K562 (cell line): ENCODE results near the gene FAM222A. TPM values are rescaled to one million over a fixed set of nuclear protein-coding genes. Genes with fewer than 3 reads are reported as not detected.

ENCODE experiments used
- ATAC-seq: fragments of 200-7000 bp; cut with Tn5 transposase; 3 replicates; pipeline ENCODE4 v1.9.1; 2020; ENCODE audit warnings: moderate library complexity
- BruUV-seq: library from RNA; stranded (reverse); fragments of 400-500 nt; replicated peaks from 2 replicates; lab custom pipeline; 2021; lab: Mats Ljungman, UMichigan
- CTCF ChIA-PET: fragments of 300-600 bp; formaldehyde crosslinking; extraction: SDS; loops from one replicate; lab custom pipeline; 2021; ENCODE audit warnings: low intra/inter-chr PET ratio; lab: Yijun Ruan, JAX
- POLR2A ChIA-PET: fragments of 300-600, 350-650 bp; sonication (Branson Sonifier 250); formaldehyde crosslinking; extraction: SDS; loops from one replicate; lab custom pipeline; 2021; ENCODE audit warnings: antibody characterized with exemption, inconsistent platforms; lab: Yijun Ruan, JAX
- DNase-seq, 4 experiments: peaks; one replicate each; pipeline versions ENCODE4 v3.0.0 to v3.0.0-alpha.2; 2011 to 2018; ENCODE audit warnings: low spot score in 3 of 4, mixed read lengths in 3 of 4; ENCODE audit errors: extremely low read depth in 1 of 4
- FAIRE-seq: peaks from 2 replicates; lab custom pipeline; 2011; peaks lifted over from hg19 to GRCh38; lab: Jason Lieb, UNC
- H2AFZ ChIP-seq: 2 replicates; pipeline ENCODE4 v1.6.0; 2011; ENCODE audit warnings: low read depth, low read length, control low read depth, inconsistent platforms
- H3K27ac ChIP-seq: fragments of 200-600 bp; 3 replicates; pipeline ENCODE4 v1.8.0; 2011; ENCODE audit warnings: low read depth, mild to moderate bottlenecking, control low read depth, inconsistent platforms, low read length, moderate library complexity, mixed read lengths; ENCODE audit errors: extremely low read depth
- H3K27me3 ChIP-seq, 2 experiments: fragments of 300-600 bp in 1 of 2; 2 replicates in 1 of 2; 3 replicates in 1 of 2; pipeline versions ENCODE4 v1.6.0 to v1.8.0; 2011; ENCODE audit warnings: inconsistent platforms in 2 of 2, low read length in 2 of 2, mild to moderate bottlenecking in 1 of 2, mixed read lengths in 1 of 2, moderate library complexity in 1 of 2; ENCODE audit not compliant: control insufficient read depth in 2 of 2, insufficient read depth in 2 of 2
- H3K36me3 ChIP-seq: fragments of 300-600 bp; 3 replicates; pipeline ENCODE4 v1.8.0; 2011; ENCODE audit warnings: mild to moderate bottlenecking, low read length, inconsistent platforms; ENCODE audit not compliant: control insufficient read depth, insufficient read depth
- H3K4me1 ChIP-seq, 2 experiments: fragments of 200-600 bp in 1 of 2; replicated peaks in 1 of 2; 2 replicates in 1 of 2; 3 replicates in 1 of 2; pipeline versions ENCODE4 v1.5.1 to v1.8.0; 2011; ENCODE audit warnings: inconsistent platforms in 2 of 2, low read length in 2 of 2, mild to moderate bottlenecking in 1 of 2, mixed read lengths in 1 of 2, moderate library complexity in 1 of 2; ENCODE audit not compliant: control insufficient read depth in 2 of 2, insufficient read depth in 2 of 2
- H3K4me2 ChIP-seq: 2 replicates; pipeline ENCODE4 v1.6.1; 2011; ENCODE audit warnings: low read length, control low read depth, inconsistent platforms, mixed read lengths; ENCODE audit not compliant: insufficient read depth
- H3K4me3 ChIP-seq: fragments of 200-600 bp; sonication (generic), shearing (Covaris generic); 2 replicates; pipeline ENCODE4 v1.5.1; 2016; ENCODE audit warnings: control low read depth, inconsistent platforms
- H3K79me2 ChIP-seq: fragments of 200-600 bp; 3 replicates; pipeline ENCODE4 v1.8.0; 2011; ENCODE audit warnings: low read length, inconsistent platforms; ENCODE audit not compliant: control insufficient read depth, insufficient read depth
- H3K9ac ChIP-seq, 2 experiments: 2 replicates each; pipeline versions ENCODE4 v1.6.0 to v1.6.1; 2011; ENCODE audit warnings: low read depth in 2 of 2, low read length in 2 of 2, control low read depth in 1 of 2, inconsistent platforms in 1 of 2, mild to moderate bottlenecking in 1 of 2, mixed read lengths in 1 of 2; ENCODE audit not compliant: insufficient read depth in 1 of 2
- H3K9me1 ChIP-seq: one replicate; pipeline ENCODE4 v1.6.0; 2011; ENCODE audit warnings: inconsistent platforms, mild to moderate bottlenecking, low read length, moderate library complexity; ENCODE audit not compliant: control insufficient read depth, insufficient read depth
- H3K9me3 ChIP-seq: replicated peaks from 2 replicates; pipeline ENCODE4 v1.5.1; 2011; ENCODE audit warnings: low read depth, low read length, inconsistent platforms; ENCODE audit not compliant: control insufficient read depth, insufficient read depth
- H4K20me1 ChIP-seq: replicated peaks from 2 replicates; pipeline ENCODE4 v1.6.1; 2011; ENCODE audit warnings: low read length, inconsistent platforms, mixed read lengths; ENCODE audit not compliant: control insufficient read depth, insufficient read depth
- CHCHD3 ChIP-seq: fragments of 250-450 bp; sonication (Bioruptor Pico); IDR thresholded peaks from 2 replicates; pipeline ENCODE4 v2.1.2; 2022; ENCODE audit warnings: mild to moderate bottlenecking
- DNMT1 ChIP-seq: fragments of 450-650 bp; IDR thresholded peaks from 2 replicates; pipeline ENCODE4 v1.6.1; 2016; ENCODE audit warnings: antibody characterized with exemption, mild to moderate bottlenecking
- FOXA1 ChIP-seq: fragments of 450-650 bp; IDR thresholded peaks from 2 replicates; pipeline ENCODE4 v1.6.1; 2016; ENCODE audit warnings: mild to moderate bottlenecking, borderline replicate concordance
- NCOA1 ChIP-seq: fragments of 450-650 bp; IDR thresholded peaks from 2 replicates; pipeline ENCODE4 v1.6.1; 2016; ENCODE audit warnings: low read depth
- PHF8 ChIP-seq: fragments of 200-600 bp; sonication (generic); IDR thresholded peaks from 2 replicates; pipeline ENCODE4 v1.6.1; 2012; ENCODE audit warnings: mixed run types, mild to moderate bottlenecking, inconsistent platforms, low read length, moderate library complexity, borderline replicate concordance
- PTBP1 ChIP-seq: fragments of 200-400 bp; formaldehyde crosslinking; IDR thresholded peaks from 2 replicates; pipeline ENCODE4 v1.6.1; 2017; ENCODE audit warnings: low read depth, low read length
- REST ChIP-seq, 2 experiments: fragments of 450-650 bp; formaldehyde crosslinking in 1 of 2; IDR thresholded peaks; 2 replicates each; pipeline versions ENCODE4 v1.4.0 to v1.6.1; 2014 to 2020; ENCODE audit warnings: mild to moderate bottlenecking in 2 of 2, borderline replicate concordance in 1 of 2, low read depth in 1 of 2
- WGBS: fragments of 100-300 bp; shearing (Covaris generic); methylation state at CpG from one replicate; pipeline ENCODE4 v1.1.6; 2016; ENCODE audit warnings: low coverage, mixed read lengths; ENCODE audit not compliant: insufficient coverage; ENCODE audit errors: missing lambda C conversion rate; 5-methylcytosine and 5-hydroxymethylcytosine counted together
- in situ Hi-C: fragments of 300-500 bp; cut with MboI; formaldehyde crosslinking; loops from 4 replicates; pipeline ENCODE4 v1.15.0; 2018; ENCODE audit warnings: inconsistent platforms, mixed read lengths
- intact Hi-C: fragments of 100-400 bp; cut with micrococcal nuclease; formaldehyde crosslinking; loops from 2 replicates; pipeline ENCODE4 v1.14.2; 2022
- polyA plus RNA-seq, 8 experiments: library from polyadenylated mRNA; depleted of rRNA in 4 of 8; stranded (reverse) in 5 of 8; unstranded in 3 of 8; fragments of >200 nt; fragmentation: Nextera tagmentation in 2 of 8; fragmentation: Illumina TruSeq in 1 of 8; extraction: Ambion mirVana in 2 of 8; extraction: Trizol in 1 of 8; gene quantifications; 2 replicates each; pipeline versions ENCODE4 v1.2.1 to v1.2.3, GENCODE V29; 2011 to 2014; ENCODE audit warnings: inconsistent platforms in 1 of 8, missing spikeins in 1 of 8
- total RNA-seq, 7 experiments: library from RNA; depleted of rRNA in 6 of 7; stranded (reverse); fragments of >200 nt in 6 of 7; fragmentation: Illumina TruSeq in 2 of 7; extraction: Trizol in 2 of 7; gene quantifications; 2 replicates each; pipeline versions ENCODE4 v1.2.1 to v1.2.3, GENCODE V29; 2011 to 2021; ENCODE audit warnings: low replicate concordance in 1 of 7
- TF ChIP-seq, protein P1 (sequence below): IDR thresholded peaks from 3 replicates; pipeline ENCODE4 v1.6.1; 2011; ENCODE audit warnings: borderline replicate concordance, mild to moderate bottlenecking, moderate library complexity; ENCODE audit not compliant: insufficient read length; ENCODE audit errors: extremely low read depth

The FAM222A gene
- total and polyA plus RNA-seq, 9 of the 15 experiments (the other 6 are each of a cell fraction or from before 2014, with no cell fraction given) = 0.03 to 0.36 (median 0.12) TPM; not detected in 1

DNA sequence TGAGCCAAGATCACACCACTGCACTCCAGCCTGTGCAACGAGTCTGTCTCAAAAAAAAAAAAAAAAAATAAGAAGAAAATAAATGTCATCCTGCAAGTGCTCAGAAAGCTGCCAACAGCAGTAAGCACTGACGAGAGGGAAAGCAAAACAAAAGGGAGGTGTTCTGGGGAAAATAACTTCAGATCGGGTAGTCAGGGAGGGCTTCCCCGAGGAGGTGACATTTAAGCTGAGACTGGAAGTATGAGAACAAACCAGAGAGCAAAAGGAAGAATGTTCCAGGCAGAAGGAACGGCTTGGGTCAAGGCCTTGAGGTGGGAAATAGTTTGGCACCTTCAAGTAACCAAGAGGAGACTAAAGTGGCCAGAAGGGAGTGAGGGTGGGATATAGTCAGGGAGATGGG lies 4.7 kb upstream of the FAM222A start:
- Histone ChIP-seq H3K9me1 (peaks cover 2% of the 10 kb centered on the region), H3K27ac (no peak overlapping the region), H3K4me2 (no peak overlapping the region), H3K9ac (no peak overlapping the region), H3K4me1 (peaks cover 9 to 14% of the 10 kb centered on the region in 2 experiments; a peak in 4 of 5 replicates), H3K4me3 (no peak overlapping the region), H3K79me2 (no peaks in the 10 kb centered on the region), H3K27me3 (0 out of 5 replicates have a peak, but pooled peaks cover 0 to 4% of the 10 kb centered on the region in 2 experiments), H2AFZ (no peak overlapping the region), H3K36me3 (no peaks in the 10 kb centered on the region), H4K20me1 (peaks cover 8% of the 10 kb centered on the region), H3K9me3 (no peaks in the 10 kb centered on the region)
- BruUV-seq = no TSS peak
- FAIRE-seq (no peak), DNase-seq (no peak), ATAC-seq (no peak)
- WGBS = 23% methylated on average over 4 of the region's 5 CpGs
- ChIA-PET POLR2A (interaction anchor here (0.8 kb wide), 2 partner anchors 13 to 26 kb away, joined by 3 to 4 read pairs; no protein-coding TSS in a partner anchor), CTCF (interaction anchor here (0.5 kb wide), 1 partner anchor 34 kb away, joined by 6 read pairs; no protein-coding TSS in a partner anchor)
- intact Hi-C loops = no loop called here
- in situ Hi-C loops = no loop called here
- no peak for TF ChIP-seq DNMT1
- TF ChIP-seq, protein P1, sequence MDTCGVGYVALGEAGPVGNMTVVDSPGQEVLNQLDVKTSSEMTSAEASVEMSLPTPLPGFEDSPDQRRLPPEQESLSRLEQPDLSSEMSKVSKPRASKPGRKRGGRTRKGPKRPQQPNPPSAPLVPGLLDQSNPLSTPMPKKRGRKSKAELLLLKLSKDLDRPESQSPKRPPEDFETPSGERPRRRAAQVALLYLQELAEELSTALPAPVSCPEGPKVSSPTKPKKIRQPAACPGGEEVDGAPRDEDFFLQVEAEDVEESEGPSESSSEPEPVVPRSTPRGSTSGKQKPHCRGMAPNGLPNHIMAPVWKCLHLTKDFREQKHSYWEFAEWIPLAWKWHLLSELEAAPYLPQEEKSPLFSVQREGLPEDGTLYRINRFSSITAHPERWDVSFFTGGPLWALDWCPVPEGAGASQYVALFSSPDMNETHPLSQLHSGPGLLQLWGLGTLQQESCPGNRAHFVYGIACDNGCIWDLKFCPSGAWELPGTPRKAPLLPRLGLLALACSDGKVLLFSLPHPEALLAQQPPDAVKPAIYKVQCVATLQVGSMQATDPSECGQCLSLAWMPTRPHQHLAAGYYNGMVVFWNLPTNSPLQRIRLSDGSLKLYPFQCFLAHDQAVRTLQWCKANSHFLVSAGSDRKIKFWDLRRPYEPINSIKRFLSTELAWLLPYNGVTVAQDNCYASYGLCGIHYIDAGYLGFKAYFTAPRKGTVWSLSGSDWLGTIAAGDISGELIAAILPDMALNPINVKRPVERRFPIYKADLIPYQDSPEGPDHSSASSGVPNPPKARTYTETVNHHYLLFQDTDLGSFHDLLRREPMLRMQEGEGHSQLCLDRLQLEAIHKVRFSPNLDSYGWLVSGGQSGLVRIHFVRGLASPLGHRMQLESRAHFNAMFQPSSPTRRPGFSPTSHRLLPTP = no peak
- TF ChIP-seq CHCHD3 (CRISPR knock-in tag) = no peak
- TF ChIP-seq FOXA1 = no peak
- TF ChIP-seq PHF8 = no peak
- peak; percentile 80; the same call in 1 of the 2 replicates for TF ChIP-seq PTBP1
- no peak for TF ChIP-seq REST (IDR thresholded peaks at IDR 0.05; ENCODE audit: borderline replicate concordance)
- no peak for TF ChIP-seq REST (CRISPR knock-in tag; IDR thresholded peaks at IDR 0.05; ENCODE audit: low read depth)
- TF ChIP-seq NCOA1 = no peak
